ENCODE measurements around the gene TMEM14B. TPM values are rescaled to one million over a fixed set of nuclear protein-coding genes. Genes with fewer than 3 reads are reported as not detected.
"Not testable (repeated sequence)": the region's sequence is repeated elsewhere in the genome, so short reads cannot be mapped to it uniquely, and the experiment has no call there.

TMEM14B gene
- total RNA-seq, 1 donor from 2014 or later, result 62.3 TPM

DNA sequence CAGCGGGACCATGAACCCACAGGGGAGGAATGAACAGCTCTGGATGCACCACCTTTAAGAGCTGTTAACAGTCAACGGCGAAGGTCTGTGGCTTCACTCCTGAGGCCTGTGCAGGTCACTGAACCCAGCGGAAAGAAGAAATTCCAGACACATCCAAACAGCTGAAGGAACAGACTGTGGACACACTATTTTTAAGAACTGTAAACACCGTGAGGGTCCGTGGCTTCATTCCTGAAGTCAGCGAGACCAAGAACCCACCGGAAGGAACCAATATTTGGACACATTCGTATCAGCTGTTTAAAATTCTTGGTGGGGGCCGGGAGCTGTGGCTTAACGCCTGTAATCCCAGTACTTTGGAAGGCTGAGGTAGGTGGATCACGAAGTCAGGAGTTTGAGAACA is 5.4 kb upstream of the TMEM14B start:
- Mint-ChIP-seq H3K27me3 (ENCODE audit: unreplicated experiment) (no peaks in the 10 kb centered on the region), H3K4me3 (ENCODE audit: unreplicated experiment) (no peak overlapping the region), H3K4me1 (ENCODE audit: low read depth, unreplicated experiment) (peaks cover 5% of the 10 kb centered on the region), H3K27ac (ENCODE audit: unreplicated experiment) (no peak overlapping the region), H3K36me3 (ENCODE audit: unreplicated experiment) (no peaks in the 10 kb centered on the region), H3K9me3 (ENCODE audit: unreplicated experiment) (no peaks in the 10 kb centered on the region)
- no peak for TF ChIP-seq CTCF (IDR thresholded peaks at IDR 0.05; ENCODE audit: partially characterized antibody, unreplicated experiment)
- no peak for DNase-seq

- H3K9me3 Mint-ChIP-seq (ENCODE audit: unreplicated experiment), result no peaks in the 10 kb centered on the region
- DNase-seq, result no peak
- peaks cover 6% of the 10 kb centered on the region for H3K4me1 Mint-ChIP-seq (ENCODE audit: low read depth, unreplicated experiment)
- no peaks in the 10 kb centered on the region for H3K36me3 Mint-ChIP-seq (ENCODE audit: unreplicated experiment)
- no peak overlapping the region for H3K27ac Mint-ChIP-seq (ENCODE audit: unreplicated experiment)
- no peak for TF ChIP-seq CTCF (IDR thresholded peaks at IDR 0.05; ENCODE audit: partially characterized antibody, unreplicated experiment)
- no peak overlapping the region for H3K4me3 Mint-ChIP-seq (ENCODE audit: unreplicated experiment)
- no peaks in the 10 kb centered on the region for H3K27me3 Mint-ChIP-seq (ENCODE audit: unreplicated experiment)
These were observed 4.1 kb upstream of the TMEM14B start for GRCh38 chr6:10743515-10743914.

- H3K36me3 Mint-ChIP-seq (ENCODE audit: unreplicated experiment), result no peaks in the 10 kb centered on the region
- H3K4me3 Mint-ChIP-seq (ENCODE audit: unreplicated experiment), result no peak overlapping the region
- TF ChIP-seq CTCF (IDR thresholded peaks at IDR 0.05; ENCODE audit: partially characterized antibody, unreplicated experiment), result no peak
- H3K9me3 Mint-ChIP-seq (ENCODE audit: unreplicated experiment), result no peaks in the 10 kb centered on the region
- H3K27me3 Mint-ChIP-seq (ENCODE audit: unreplicated experiment), result peaks cover 3% of the 10 kb centered on the region
- H3K27ac Mint-ChIP-seq (ENCODE audit: unreplicated experiment), result no peak overlapping the region
- H3K4me1 Mint-ChIP-seq (ENCODE audit: low read depth, unreplicated experiment), result peaks cover 11% of the 10 kb centered on the region
- DNase-seq, result no peak
These were observed 2.5 kb upstream of the TMEM14B start for GRCh38 chr6:10745116-10745515.

- peaks cover 11% of the 10 kb centered on the region for H3K4me1 Mint-ChIP-seq (ENCODE audit: low read depth, unreplicated experiment)
- DNase-seq, result no peak
- H3K27me3 Mint-ChIP-seq (ENCODE audit: unreplicated experiment), result peaks cover 3% of the 10 kb centered on the region
- H3K36me3 Mint-ChIP-seq (ENCODE audit: unreplicated experiment), result no peaks in the 10 kb centered on the region
- H3K9me3 Mint-ChIP-seq (ENCODE audit: unreplicated experiment), result no peaks in the 10 kb centered on the region
- peak overlapping the region; percentile 16 for H3K27ac Mint-ChIP-seq (ENCODE audit: unreplicated experiment)
- H3K4me3 Mint-ChIP-seq (ENCODE audit: unreplicated experiment), result peak overlapping the region; percentile 92
- TF ChIP-seq CTCF (IDR thresholded peaks at IDR 0.05; ENCODE audit: partially characterized antibody, unreplicated experiment), result no peak
These were observed 722 bp upstream of the TMEM14B start for GRCh38 chr6:10746915-10747250.

- peaks cover 11% of the 10 kb centered on the region for H3K4me1 Mint-ChIP-seq (ENCODE audit: low read depth, unreplicated experiment)
- no peak overlapping the region for H3K4me3 Mint-ChIP-seq (ENCODE audit: unreplicated experiment)
- peaks cover 3% of the 10 kb centered on the region for H3K27me3 Mint-ChIP-seq (ENCODE audit: unreplicated experiment)
- TF ChIP-seq CTCF (IDR thresholded peaks at IDR 0.05; ENCODE audit: partially characterized antibody, unreplicated experiment), result no peak
- no peak overlapping the region for H3K27ac Mint-ChIP-seq (ENCODE audit: unreplicated experiment)
- H3K36me3 Mint-ChIP-seq (ENCODE audit: unreplicated experiment), result peaks cover 7% of the 10 kb centered on the region
- no peaks in the 10 kb centered on the region for H3K9me3 Mint-ChIP-seq (ENCODE audit: unreplicated experiment)
- no peak for DNase-seq
These were observed 2.1 kb downstream of the TMEM14B start for GRCh38 chr6:10749734-10750133.

- H3K9me3 Mint-ChIP-seq (ENCODE audit: unreplicated experiment); DNase-seq; H3K36me3 Mint-ChIP-seq (ENCODE audit: unreplicated experiment); H3K27ac Mint-ChIP-seq (ENCODE audit: unreplicated experiment); H3K27me3 Mint-ChIP-seq (ENCODE audit: unreplicated experiment); H3K4me3 Mint-ChIP-seq (ENCODE audit: unreplicated experiment): not testable (repeated sequence)
- peaks cover 16% of the 10 kb centered on the region for H3K4me1 Mint-ChIP-seq (ENCODE audit: low read depth, unreplicated experiment)
These were observed 3.0 kb downstream of the TMEM14B start for GRCh38 chr6:10750568-10750967.

GRCh38 chr6:10751757-10752156 is 4.2 kb downstream of the TMEM14B start:
- peaks cover 14% of the 10 kb centered on the region for H3K4me1 Mint-ChIP-seq (ENCODE audit: low read depth, unreplicated experiment)
- H3K27ac Mint-ChIP-seq (ENCODE audit: unreplicated experiment); H3K9me3 Mint-ChIP-seq (ENCODE audit: unreplicated experiment); H3K36me3 Mint-ChIP-seq (ENCODE audit: unreplicated experiment); DNase-seq; H3K4me3 Mint-ChIP-seq (ENCODE audit: unreplicated experiment); H3K27me3 Mint-ChIP-seq (ENCODE audit: unreplicated experiment): not testable (repeated sequence)
